ENCODE results near the gene BAHD1. TPM values are rescaled to one million over a fixed set of nuclear protein-coding genes. Genes with fewer than 3 reads are reported as not detected.

The BAHD1 gene
- total and polyA plus RNA-seq, 9 donors: 14.8 to 67.3 (median 40.1) TPM

DNA sequence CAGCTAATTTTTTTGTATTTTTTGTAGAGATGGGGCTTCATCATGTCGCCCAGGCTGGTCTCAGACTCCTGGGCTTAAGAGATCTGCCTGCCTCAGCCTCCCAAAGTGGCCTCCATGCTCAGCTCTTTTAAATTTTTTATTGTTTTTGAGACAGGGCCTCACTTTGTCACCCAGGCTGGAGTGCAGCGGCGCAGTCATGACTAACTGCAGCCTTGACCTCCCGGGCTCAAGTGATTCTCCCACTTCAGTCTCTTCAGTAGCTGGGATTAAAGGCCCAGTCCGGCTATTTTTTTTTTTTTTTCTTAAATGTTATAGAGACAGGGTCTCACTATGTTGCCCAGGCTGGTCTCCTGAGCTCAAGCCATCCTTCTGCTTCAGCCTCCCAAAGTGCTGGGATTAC, 15.1 kb upstream of the BAHD1 start:
- H3K4me1 ChIP-seq (ENCODE audit: insufficient read depth): peaks cover 9% of the 10 kb centered on the region
- intact Hi-C loops (cut with DNase I): loop anchor here in 3 of 4 donors (10.0 kb wide), 3 partner anchors 61 to 381 kb away; no protein-coding TSS in a partner anchor
- 70 to 79% (median 77%) methylated on average over 5 of the region's 5 CpGs for WGBS, 3 donors
- no peaks in the 10 kb centered on the region for H3K36me3 ChIP-seq
- DNase-seq: no peak
- no peaks in the 10 kb centered on the region for H3K27me3 ChIP-seq
- no peaks in the 10 kb centered on the region for H3K9me3 ChIP-seq
- H3K4me3 ChIP-seq: no peak overlapping the region
- H3K27ac ChIP-seq: no peak overlapping the region
- no peak for TF ChIP-seq EP300 (IDR thresholded peaks at IDR 0.05)
- no peak for TF ChIP-seq POLR2A (IDR thresholded peaks at IDR 0.05)
- no peak for TF ChIP-seq CTCF (IDR thresholded peaks at IDR 0.05)

GRCh38 chr15:40427188-40427587, 13.6 kb upstream of the BAHD1 start:
- TF ChIP-seq EP300 (IDR thresholded peaks at IDR 0.05) (no peak), CTCF (IDR thresholded peaks at IDR 0.05) (no peak), POLR2A (IDR thresholded peaks at IDR 0.05) (no peak)
- H3K27ac ChIP-seq: no peak overlapping the region
- no peak overlapping the region for H3K4me3 ChIP-seq
- no peaks in the 10 kb centered on the region for H3K9me3 ChIP-seq
- no peaks in the 10 kb centered on the region for H3K27me3 ChIP-seq
- 87 to 92% (median 90%) methylated on average over 9 of the region's 9 CpGs for WGBS, 3 donors
- no peaks in the 10 kb centered on the region for H3K36me3 ChIP-seq
- H3K4me1 ChIP-seq (ENCODE audit: insufficient read depth): no peaks in the 10 kb centered on the region
- intact Hi-C loops (cut with DNase I): loop anchor here in 3 of 4 donors (10.0 kb wide), 3 partner anchors 62 to 382 kb away; no protein-coding TSS in a partner anchor
- no peak for DNase-seq

DNA sequence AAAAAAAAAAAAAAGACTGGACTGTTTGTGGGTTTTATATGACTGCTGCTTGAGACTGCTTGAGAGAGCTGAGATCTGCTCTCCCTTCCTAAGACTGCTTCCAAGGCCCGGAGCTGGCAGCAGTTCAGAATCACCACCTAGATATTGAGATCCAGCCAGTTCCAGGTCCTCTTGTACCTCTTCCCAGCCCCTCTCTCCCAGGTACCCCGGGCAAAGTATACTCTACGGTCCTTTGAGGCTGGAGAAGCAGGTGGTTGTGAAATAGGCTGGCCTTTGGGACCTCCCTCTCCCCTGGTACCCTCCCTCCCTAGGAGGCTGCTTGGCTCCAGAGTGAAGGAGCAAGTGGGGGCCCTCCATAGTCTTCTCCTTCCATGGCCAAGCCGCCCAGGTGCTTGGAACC, 12.6 kb upstream of the BAHD1 start:
- Histone ChIP-seq H3K27ac (no peak overlapping the region), H3K36me3 (no peaks in the 10 kb centered on the region), H3K4me1 (ENCODE audit: insufficient read depth) (no peaks in the 10 kb centered on the region), H3K9me3 (no peaks in the 10 kb centered on the region), H3K27me3 (no peaks in the 10 kb centered on the region), H3K4me3 (no peak overlapping the region)
- 87 to 91% (median 88%) methylated on average over 4 of the region's 4 CpGs for WGBS, 3 donors
- TF ChIP-seq EP300 (IDR thresholded peaks at IDR 0.05) (no peak), CTCF (IDR thresholded peaks at IDR 0.05) (no peak), POLR2A (IDR thresholded peaks at IDR 0.05) (no peak)
- no peak for DNase-seq
- intact Hi-C loops (cut with DNase I): loop anchor here in 3 of 4 donors (10.0 kb wide), 3 partner anchors 63 to 383 kb away; no protein-coding TSS in a partner anchor

GRCh38 chr15:40429068-40429710, 11.6 kb upstream of the BAHD1 start:
- TF ChIP-seq EP300 (IDR thresholded peaks at IDR 0.05): no peak
- no peak for TF ChIP-seq CTCF (IDR thresholded peaks at IDR 0.05)
- no peak for TF ChIP-seq POLR2A (IDR thresholded peaks at IDR 0.05)
- no peak overlapping the region for H3K4me3 ChIP-seq
- intact Hi-C loops (cut with DNase I): loop anchor here in 3 of 4 donors (10.0 kb wide), 3 partner anchors 64 to 384 kb away; no protein-coding TSS in a partner anchor
- H3K36me3 ChIP-seq: no peaks in the 10 kb centered on the region
- DNase-seq: no peak
- H3K9me3 ChIP-seq: no peaks in the 10 kb centered on the region
- no peaks in the 10 kb centered on the region for H3K27me3 ChIP-seq
- H3K4me1 ChIP-seq (ENCODE audit: insufficient read depth): no peaks in the 10 kb centered on the region
- no peak overlapping the region for H3K27ac ChIP-seq
- WGBS, 3 donors: 83 to 90% (median 85%) methylated on average over 9 to 10 of the region's 10 CpGs

All from ovary (tissue), 9 donors.